Thoracic aorta (tissue), 2 donors: ENCODE data around the gene RNF181. TPM values are rescaled to one million over a fixed set of nuclear protein-coding genes. Genes with fewer than 3 reads are reported as not detected.

Experiments
- ATAC-seq: fragments of 150-250 bp; one replicate; pipeline ENCODE4 v1.8.0; 2017; ENCODE audit warnings: low read depth; ENCODE audit not compliant: insufficient number of reproducible peaks, low FRiP score
- DNase-seq: peaks from one replicate; pipeline ENCODE4 v3.0.0-alpha.2; 2020; ENCODE audit warnings: low spot score
- H3K27ac ChIP-seq, 2 donors: fragments of 200-600 bp; sonication (generic); 1 replicate in 1 of 2; 2 replicates in 1 of 2; pipeline ENCODE4 v1.5.1; 2016; ENCODE audit warnings: mild to moderate bottlenecking in 2 of 2, moderate library complexity in 2 of 2
- H3K27me3 ChIP-seq: fragments of 200-600 bp; sonication (generic); replicated peaks from 2 replicates; pipeline ENCODE4 v1.6.0; 2016; ENCODE audit warnings: mild to moderate bottlenecking; ENCODE audit not compliant: insufficient read depth
- H3K36me3 ChIP-seq: fragments of 200-600 bp; sonication (generic); one replicate; pipeline ENCODE4 v1.5.1; 2016
- H3K4me1 ChIP-seq, 2 donors: fragments of 200-600 bp; sonication (generic); 1 replicate in 1 of 2; 2 replicates in 1 of 2; pipeline versions ENCODE4 v1.5.1 to v1.6.0; 2016; ENCODE audit warnings: low read depth in 2 of 2, mild to moderate bottlenecking in 1 of 2; ENCODE audit not compliant: control insufficient read depth in 1 of 2
- H3K4me3 ChIP-seq: fragments of 200-600 bp; sonication (generic); 2 replicates; pipeline ENCODE4 v1.5.1; 2016; ENCODE audit warnings: mild to moderate bottlenecking
- H3K9me3 ChIP-seq: fragments of 200-600 bp; sonication (generic); 2 replicates; pipeline ENCODE4 v1.5.1; 2016
- CTCF ChIP-seq: fragments of 200-600 bp; sonication (generic); IDR thresholded peaks from one replicate; pipeline ENCODE4 v1.5.1; 2019; ENCODE audit warnings: antibody characterized with exemption
- total RNA-seq, 2 donors: library from RNA; depleted of rRNA; stranded (reverse); fragments of >200 nt; gene quantifications; one replicate each; pipeline versions ENCODE4 v1.1.0 to v1.2.3, GENCODE V29; 2016

RNF181 gene
- total RNA-seq, 2 donors from 2014 or later = 107 to 124 TPM

GRCh38 chr2:85621338-85621737, 25.8 kb downstream of the RNF181 start:
- TF ChIP-seq CTCF = no peak
- Histone ChIP-seq H3K27me3 (no peaks in the 10 kb centered on the region), H3K9me3 (no peaks in the 10 kb centered on the region), H3K27ac (no peak overlapping the region), H3K4me3 (no peak overlapping the region), H3K4me1 (peaks cover 11 to 21% of the 10 kb centered on the region in 2 donors), H3K36me3 (peaks cover 45% of the 10 kb centered on the region)
- DNase-seq = no peak
- no peak for ATAC-seq

DNA sequence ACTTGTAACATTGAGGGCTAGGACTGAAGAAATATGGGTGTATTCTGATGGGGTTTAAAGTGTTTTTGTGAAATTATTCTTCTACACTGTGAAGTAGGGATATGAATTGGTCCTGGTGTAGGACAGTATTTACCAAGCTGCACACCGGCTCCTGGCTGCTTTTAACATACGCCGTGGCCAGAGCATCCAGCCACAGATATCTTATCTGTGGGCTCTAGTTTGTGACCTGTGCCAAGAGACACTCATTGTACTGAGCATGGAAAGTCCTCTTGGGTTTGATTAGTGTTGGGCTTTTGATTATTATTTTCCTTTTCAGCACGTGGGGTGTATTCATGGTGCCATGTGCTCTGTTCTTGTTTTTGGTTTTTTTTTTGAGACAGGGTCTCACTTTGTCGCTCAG, 28.4 kb downstream of the RNF181 start:
- Histone ChIP-seq H3K4me3 (no peak overlapping the region), H3K9me3 (no peaks in the 10 kb centered on the region), H3K36me3 (peaks cover 60% of the 10 kb centered on the region), H3K27me3 (no peaks in the 10 kb centered on the region), H3K27ac (no peak overlapping the region), H3K4me1 (no peaks in the 10 kb centered on the region)
- no peak for TF ChIP-seq CTCF
- no peak for DNase-seq
- no peak for ATAC-seq

DNA sequence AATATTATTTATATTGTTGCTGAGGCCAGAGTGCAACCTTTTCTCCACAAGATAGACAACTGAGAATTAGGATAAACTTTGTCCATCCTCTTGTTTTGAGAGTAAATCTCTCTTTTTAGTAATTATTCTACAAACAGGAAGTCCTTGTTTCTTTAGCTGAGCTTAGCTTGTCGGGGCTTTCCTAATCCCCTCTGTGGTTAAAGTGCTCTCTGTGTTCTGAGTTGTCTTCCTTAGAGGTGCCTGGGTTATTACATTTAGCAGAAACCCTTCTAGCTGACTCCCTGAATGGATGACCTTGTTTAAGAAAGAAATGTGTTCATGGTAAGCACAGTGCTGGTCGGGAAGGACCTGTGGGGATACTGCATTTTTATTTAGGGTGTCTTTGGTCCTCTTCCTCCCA, 33.1 kb downstream of the RNF181 start:
- Histone ChIP-seq H3K27ac (no peak overlapping the region), H3K36me3 (peaks cover 59% of the 10 kb centered on the region), H3K9me3 (no peaks in the 10 kb centered on the region), H3K4me3 (no peak overlapping the region), H3K27me3 (no peaks in the 10 kb centered on the region), H3K4me1 (no peaks in the 10 kb centered on the region)
- no peak for ATAC-seq
- no peak for TF ChIP-seq CTCF
- no peak for DNase-seq

DNA sequence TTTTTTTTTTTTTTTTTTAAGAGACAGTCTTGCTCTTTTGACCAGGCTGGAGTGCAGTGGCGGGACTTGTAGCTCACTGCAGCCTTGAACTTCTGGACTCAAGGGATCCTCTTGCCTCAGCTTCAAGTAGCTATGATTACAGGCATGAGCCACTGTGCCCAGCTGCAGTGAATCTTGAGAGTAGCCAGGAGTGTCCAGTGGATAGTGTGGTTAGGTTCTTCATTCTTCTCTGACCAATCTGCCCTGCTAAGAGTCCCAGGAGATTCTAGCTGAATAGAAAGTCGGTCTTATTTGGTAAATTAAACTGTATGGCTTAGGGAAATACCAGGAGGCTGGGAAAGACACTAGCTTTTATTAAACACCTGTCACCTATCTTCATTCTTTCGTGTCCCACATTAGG, 35.8 kb downstream of the RNF181 start:
- DNase-seq = no peak
- no peak for ATAC-seq
- Histone ChIP-seq H3K27ac (no peak overlapping the region), H3K36me3 (peaks cover 43% of the 10 kb centered on the region), H3K4me1 (no peaks in the 10 kb centered on the region), H3K4me3 (no peak overlapping the region), H3K9me3 (no peaks in the 10 kb centered on the region), H3K27me3 (no peaks in the 10 kb centered on the region)
- TF ChIP-seq CTCF = no peak

DNA sequence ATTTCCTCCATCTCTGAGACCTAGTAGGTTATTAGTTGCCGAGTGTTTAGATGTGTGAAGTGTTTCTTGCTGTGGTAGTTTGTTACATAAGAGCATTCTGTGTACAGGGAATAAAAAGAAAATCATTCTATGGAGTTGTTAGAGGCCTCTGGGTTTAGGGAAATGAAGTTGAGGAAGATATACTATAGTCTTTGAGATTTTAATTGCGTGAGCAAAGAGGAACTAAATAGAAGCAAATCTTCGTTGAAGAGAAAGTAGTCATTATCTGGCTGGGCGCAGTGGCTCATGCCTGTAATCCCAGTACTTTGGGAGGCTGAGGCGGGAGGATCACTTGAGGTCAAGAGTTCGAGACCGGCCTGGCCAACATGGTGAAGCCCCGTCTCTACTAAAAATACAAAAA, 39.5 kb downstream of the RNF181 start:
- ATAC-seq (no peak), DNase-seq (no peak)
- Histone ChIP-seq H3K27me3 (no peaks in the 10 kb centered on the region), H3K27ac (no peak overlapping the region), H3K9me3 (no peaks in the 10 kb centered on the region), H3K4me3 (no peak overlapping the region), H3K4me1 (no peaks in the 10 kb centered on the region), H3K36me3 (peaks cover 41% of the 10 kb centered on the region)
- no peak for TF ChIP-seq CTCF
